NCI-H1930 (cell line): ENCODE results near the gene CRELD1.
"Not testable (repeated sequence)": the region's sequence is repeated elsewhere in the genome, so short reads cannot be mapped to it uniquely, and the experiment has no call there.

ENCODE experiments used
- DNase-seq, 2 experiments: peaks; one replicate each; lab custom pipeline; 2025; lab: John Stamatoyannopoulos, UW

CRELD1 gene, protein sequence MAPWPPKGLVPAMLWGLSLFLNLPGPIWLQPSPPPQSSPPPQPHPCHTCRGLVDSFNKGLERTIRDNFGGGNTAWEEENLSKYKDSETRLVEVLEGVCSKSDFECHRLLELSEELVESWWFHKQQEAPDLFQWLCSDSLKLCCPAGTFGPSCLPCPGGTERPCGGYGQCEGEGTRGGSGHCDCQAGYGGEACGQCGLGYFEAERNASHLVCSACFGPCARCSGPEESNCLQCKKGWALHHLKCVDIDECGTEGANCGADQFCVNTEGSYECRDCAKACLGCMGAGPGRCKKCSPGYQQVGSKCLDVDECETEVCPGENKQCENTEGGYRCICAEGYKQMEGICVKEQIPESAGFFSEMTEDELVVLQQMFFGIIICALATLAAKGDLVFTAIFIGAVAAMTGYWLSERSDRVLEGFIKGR

DNA sequence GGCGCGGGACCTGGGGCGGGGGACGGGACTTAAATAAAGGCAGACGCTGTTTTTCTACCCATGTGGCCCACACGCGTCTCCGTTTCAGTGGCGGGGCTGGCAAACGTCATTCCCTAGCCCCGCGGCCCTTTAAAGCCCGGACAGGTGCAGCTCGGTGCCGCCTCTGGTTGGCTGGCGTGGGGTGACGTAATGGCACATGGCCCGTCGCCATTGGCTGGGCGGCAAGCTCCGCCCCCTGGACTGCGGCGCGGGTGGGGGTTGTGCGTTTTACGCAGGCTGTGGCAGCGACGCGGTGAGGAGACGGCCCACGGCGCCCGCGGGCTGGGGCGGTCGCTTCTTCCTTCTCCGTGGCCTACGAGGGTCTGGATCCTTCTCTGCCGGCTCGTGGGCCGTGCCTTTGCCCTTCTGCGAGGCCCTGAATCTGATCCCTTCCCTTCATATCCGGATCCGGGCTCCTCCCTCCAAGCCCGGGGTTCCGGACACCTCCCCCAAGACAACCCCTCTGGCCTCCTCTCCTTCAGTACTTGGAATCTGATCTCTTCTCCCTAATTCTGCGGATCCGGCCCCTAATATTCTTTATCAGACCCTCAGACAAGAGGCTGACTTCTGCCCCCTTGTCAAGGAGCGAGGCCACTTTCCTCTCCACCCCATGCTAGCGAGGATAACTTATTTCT, at the start of gene CRELD1:
TSS of gene CRELD1 (plus strand) at position 274 of the 674 bp plus-strand sequence. CDS start 605 bp downstream, outside the sequence.
- DNase-seq, result peak; percentile 82 to 85

DNA sequence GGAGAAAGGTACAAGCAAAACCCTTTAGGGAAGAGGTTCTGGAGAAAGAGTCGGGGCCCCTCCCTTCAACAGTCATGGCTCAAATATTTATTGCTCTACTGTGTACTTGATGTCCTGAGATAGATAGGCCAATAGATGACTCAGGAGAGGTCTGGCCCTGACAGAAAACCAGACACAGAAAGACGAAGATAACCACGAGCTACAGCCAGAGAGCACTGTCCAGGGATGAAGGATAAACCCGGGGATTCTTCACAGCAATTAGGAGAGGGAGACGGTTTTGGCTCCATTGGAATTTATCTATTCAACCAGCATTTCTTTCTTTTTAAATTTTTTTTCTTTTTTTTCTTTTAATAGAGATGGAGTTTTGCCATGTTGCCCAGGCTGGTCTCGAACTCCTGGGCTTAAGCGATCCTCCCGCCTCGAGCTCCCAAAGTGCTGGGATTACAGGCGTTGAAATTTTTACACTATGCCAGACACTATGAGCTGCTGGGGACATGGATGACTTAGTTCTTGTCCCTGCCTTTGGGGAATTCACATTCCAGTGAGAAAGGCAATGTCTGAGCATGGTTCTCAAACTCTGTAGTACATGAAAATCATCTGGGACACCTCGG, 49.0 kb upstream of the CRELD1 start:
- DNase-seq, result no peak

GRCh38 chr3:9886328-9886727, 47.3 kb upstream of the CRELD1 start:
- DNase-seq, result no peak

DNA sequence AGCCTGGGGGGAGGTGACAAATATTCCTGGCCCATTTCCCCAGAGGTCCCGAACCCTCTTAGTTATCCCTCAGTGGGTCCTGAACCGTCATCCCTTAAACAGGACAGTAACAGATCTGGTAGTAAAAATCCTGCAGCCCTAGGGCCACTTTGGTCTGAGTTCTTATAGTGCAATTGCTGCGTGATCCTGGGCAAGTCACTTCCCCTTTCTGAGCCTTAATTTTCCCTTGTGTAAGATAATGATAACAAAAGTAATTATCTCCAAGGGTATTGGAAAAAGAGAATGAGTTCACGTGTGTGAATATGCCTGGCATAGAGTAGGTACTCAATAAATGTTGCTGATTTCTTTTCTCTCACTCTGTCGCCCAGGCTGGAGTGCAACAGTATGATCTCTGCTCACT, 46.2 kb upstream of the CRELD1 start:
- no peak for DNase-seq

GRCh38 chr3:9888540-9888939, 45.1 kb upstream of the CRELD1 start:
- DNase-seq, result no peak

- DNase-seq, result no peak
Measured at GRCh38 chr3:9889405-9889804, 44.2 kb upstream of the CRELD1 start.

GRCh38 chr3:9890249-9891071, 43.2 kb upstream of the CRELD1 start, which contains the start of gene JAGN1:
Gene JAGN1, plus strand, starts transcription at chr3:9890610. Its CDS starts 113 bp downstream, at chr3:9890723.
- DNase-seq, result peak; percentile 57 to 63

DNA sequence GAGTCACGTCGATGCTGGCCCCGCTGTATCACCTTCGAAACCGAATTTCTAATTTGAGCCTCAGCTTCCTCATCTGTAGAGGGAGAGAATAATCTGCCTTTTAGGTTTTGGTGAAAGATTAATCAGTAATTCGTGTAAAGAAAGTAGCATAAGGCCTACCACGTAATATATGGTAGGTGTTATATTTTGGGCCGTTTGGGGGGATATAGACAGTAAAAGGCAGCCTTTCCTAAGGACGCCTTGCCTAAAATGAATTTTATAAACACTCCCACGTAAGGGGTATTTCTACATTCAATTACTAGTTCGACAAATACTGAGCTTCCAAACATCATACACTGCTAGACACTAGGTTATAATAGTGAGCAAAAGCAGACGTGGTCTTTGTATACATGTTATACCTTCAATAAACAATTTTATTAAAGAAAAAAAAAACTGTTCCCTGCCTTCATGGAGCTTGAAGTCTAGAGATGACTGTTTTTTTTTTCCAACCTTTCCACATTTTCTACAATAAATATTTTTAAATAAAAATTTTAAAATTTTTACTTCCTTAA, 42.5 kb upstream of the CRELD1 start:
- DNase-seq, result no peak

- no peak for DNase-seq
Measured at GRCh38 chr3:9893739-9894138, 39.9 kb upstream of the CRELD1 start.

DNA sequence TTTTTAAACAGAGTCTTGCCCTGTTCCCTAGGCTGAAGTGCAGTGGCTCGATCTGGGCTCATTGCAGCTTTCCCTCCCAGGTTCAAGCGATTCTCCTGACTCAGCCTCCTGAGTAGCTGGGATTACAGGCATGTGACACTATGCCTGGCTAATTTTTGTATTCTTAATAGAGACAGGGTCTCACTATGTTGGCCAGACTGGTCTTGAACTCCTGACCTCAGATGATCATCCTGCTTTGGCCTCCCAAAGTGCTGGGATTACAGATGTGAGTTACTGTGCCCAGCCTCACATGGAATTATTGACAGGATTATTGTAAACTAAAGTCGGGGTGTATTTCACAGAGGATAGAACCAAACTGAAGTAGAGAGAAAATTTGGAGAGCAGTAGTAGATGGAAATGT, 37.9 kb upstream of the CRELD1 start:
- not testable (repeated sequence) for DNase-seq

DNA sequence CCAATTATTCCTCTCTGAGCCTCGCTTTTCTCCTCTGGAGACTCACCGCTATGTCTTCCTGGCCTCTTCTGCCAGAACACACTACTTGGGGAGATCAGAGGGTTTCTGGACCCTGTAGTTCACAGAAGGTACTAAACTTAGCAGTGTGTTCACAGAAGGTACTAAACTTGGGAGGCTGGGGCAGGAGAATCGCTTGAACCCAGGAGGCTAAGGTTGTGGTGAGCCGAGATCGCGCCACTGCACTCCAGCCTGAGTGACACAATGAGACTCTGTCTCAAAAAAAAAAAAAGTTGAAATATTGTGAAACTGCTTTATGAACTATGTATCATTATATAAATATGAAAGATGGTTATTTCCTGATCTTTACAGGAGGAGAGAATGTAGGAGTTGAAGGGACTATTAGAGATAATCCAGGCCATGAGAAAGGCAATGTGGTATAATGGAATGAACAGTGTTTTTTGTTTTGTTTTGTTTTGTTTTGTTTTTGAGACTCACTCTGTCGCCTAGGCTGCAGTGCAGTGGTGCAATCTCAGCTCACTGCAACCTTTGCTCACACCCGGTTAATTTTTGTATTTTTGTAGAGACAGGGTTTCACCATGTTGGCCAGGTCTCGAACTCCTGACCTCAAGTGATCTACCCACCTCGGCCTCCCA, 36.8 kb upstream of the CRELD1 start:
- not testable (repeated sequence) for DNase-seq

- DNase-seq, result no peak
Measured at GRCh38 chr3:9897408-9898372, 35.9 kb upstream of the CRELD1 start.

GRCh38 chr3:9898467-9899241, 35.0 kb upstream of the CRELD1 start:
- DNase-seq, result no peak

DNA sequence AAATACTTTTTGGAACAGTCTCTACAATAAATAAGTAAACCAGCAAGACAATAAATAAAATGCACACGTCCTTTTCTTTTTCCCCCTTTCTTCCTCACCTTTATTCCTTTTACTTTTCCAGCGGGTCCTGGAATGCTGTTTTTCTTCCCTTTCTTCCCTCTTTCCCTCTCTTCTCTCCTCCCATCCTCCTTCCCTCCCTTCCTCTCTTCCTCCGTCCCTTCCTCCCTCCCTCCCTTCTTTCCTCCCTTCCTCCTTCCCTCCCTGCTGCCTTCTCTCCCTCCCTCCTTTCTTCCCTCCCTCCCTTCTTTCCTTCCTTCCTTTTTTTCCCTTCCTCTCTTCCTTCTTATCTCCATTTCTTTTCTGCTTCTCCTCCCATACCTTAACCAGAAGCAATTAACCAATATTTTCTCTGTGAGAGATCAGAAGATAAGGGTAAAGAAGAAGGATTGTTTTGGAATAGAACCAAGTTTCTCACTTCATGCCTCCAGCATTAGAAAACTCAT, 34.3 kb upstream of the CRELD1 start:
- no peak for DNase-seq

GRCh38 chr3:9900965-9901415, 32.6 kb upstream of the CRELD1 start:
- DNase-seq, result not testable (repeated sequence)

DNA sequence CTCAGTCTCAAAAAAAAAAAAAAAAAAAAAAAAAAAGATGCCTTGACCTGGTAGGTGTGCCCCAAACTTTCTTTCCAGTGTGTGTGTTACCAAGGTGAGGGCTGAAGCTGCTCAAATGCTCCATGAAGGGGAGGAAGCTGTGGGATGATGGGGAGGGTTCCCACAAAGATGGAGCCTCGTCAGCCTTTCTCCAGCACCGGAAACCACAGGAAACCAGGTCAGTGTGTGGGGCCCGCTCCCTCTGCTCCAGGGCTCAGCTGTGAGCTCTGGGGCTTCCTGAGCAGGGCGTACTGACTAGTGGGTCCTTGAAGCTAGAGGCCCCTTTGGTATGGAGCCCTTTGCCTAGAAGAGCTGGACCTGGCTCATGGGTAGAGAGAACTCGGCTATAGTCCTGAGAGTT, 31.7 kb upstream of the CRELD1 start:
- DNase-seq, result no peak

GRCh38 chr3:9902372-9903237, 31.0 kb upstream of the CRELD1 start, which contains the start of gene IL17RE:
Gene IL17RE, plus strand, starts transcription at chr3:9902848. Its CDS starts 85 bp downstream, at chr3:9902933.
- DNase-seq, result no peak

DNA sequence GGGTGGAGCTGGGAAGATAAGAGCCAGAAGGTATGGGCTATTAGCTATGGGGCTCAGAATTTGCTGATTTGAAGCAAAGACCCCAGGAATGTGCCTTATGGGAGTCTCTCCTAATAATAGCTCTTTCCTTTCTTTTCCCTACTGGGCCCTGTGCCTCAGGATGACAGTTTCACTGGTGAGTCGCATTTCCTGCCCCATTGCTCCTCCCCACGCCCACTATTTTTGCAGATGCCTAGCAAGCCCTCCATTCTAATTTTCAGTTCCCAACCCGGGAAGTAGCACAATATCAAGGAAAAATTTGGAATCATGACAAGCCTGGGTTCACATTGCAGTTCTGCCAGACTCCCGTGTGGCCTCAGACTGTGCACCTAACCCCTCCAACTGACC, 30.4 kb upstream of the CRELD1 start:
- no peak for DNase-seq
